GM21367 (cell line): ENCODE results near the gene FASN.

Experiments used
- ATAC-seq: cut with Tn5 transposase; IDR thresholded peaks from one replicate; pipeline ENCODE4 v1.9.1; 2021; ENCODE audit not compliant: unreplicated experiment

Gene FASN

GRCh38 chr17:82118168-82118814 is 20.3 kb upstream of the FASN start:
- ATAC-seq, result no peak

- no peak for ATAC-seq
Measured at GRCh38 chr17:82117139-82118090, 19.4 kb upstream of the FASN start.

- no peak for ATAC-seq
Measured at GRCh38 chr17:82116246-82116645, 18.2 kb upstream of the FASN start.

- ATAC-seq, result no peak
Measured at GRCh38 chr17:82114872-82115271, 16.8 kb upstream of the FASN start.

DNA sequence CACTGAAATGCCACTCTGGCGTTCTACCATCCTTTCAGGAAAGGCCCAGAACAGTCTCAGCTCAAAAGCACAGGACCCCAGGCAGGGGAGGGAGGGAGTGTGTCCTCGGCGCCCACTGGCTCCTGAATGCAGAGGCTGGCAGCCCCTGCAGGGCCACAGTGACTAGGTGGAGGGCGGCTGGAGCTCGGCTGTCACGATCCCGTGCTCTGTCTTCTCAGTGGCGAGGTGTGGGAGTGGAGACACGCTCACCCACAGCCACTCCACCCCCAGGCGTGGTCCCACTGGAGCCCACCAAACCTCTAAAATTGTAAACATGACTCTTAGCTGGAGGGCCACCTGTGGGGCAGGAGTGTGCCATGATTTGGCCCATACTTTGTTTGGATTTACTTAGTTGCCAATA is 16.4 kb upstream of the FASN start:
- no peak for ATAC-seq

DNA sequence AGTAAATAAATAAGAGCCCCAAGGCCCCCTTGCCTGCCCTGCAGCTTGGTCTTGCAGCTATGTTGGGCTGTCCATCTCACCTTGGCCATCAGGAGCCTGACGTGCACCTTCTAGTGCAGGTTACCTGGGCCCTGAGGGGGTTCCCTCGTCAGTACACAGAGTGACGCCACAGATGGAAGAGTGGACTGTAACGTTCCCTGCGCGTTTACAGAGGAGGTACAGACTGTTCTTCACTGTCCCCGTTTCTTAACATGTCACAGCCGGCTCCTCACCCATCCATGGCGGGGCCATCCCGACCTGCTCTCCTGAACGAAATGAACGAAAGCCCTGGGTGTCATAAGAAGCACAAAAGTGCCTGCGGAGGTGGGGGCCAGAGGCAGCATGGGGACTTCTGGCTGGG is 15.9 kb upstream of the FASN start:
- ATAC-seq, result no peak

DNA sequence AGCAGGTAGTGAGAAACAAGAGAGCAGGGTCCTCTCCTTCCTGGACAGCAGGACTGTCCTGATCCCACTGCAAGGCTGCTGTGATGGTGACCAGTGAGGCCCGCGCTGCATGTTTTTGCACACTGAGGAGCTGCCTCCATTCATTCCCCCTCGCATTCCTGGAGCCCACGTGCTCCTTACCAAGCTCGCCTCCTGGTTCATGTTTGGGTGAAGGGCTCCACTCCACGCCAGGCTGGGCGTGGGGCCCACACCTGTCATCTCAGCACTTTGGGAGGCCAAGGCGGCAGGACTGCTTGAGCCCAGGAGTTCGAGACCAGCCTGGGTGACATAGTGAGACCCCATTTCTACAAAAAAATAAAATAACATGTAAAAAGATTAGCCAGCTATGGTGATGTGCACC is 15.4 kb upstream of the FASN start:
- ATAC-seq, result no peak

GRCh38 chr17:82112914-82113311 is 14.9 kb upstream of the FASN start:
- no peak for ATAC-seq

- no peak for ATAC-seq
Measured at GRCh38 chr17:82112181-82112913, 14.3 kb upstream of the FASN start.

DNA sequence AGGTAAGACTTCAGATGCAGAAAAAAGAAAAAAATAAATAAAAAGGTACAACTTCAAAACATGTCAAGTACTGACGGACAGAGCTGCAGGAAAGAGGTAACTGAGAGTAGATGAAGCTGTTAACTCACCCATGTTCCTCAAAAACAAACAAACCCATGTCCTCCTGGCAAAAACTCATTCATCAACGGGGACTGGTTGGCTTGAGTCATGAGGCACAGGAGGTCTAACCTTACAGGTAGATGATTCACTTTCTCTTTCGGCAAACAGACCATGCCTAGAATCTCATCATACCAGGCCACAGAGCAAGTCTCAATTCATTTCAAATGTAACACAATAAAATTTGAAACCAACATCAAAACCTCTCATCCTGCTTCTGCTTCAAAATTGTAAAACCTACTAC is 12.3 kb upstream of the FASN start:
- no peak for ATAC-seq

- ATAC-seq, result no peak
Measured at GRCh38 chr17:82108961-82109475, 11.0 kb upstream of the FASN start.

- ATAC-seq, result no peak
Measured at GRCh38 chr17:82108496-82108945, 10.5 kb upstream of the FASN start.

DNA sequence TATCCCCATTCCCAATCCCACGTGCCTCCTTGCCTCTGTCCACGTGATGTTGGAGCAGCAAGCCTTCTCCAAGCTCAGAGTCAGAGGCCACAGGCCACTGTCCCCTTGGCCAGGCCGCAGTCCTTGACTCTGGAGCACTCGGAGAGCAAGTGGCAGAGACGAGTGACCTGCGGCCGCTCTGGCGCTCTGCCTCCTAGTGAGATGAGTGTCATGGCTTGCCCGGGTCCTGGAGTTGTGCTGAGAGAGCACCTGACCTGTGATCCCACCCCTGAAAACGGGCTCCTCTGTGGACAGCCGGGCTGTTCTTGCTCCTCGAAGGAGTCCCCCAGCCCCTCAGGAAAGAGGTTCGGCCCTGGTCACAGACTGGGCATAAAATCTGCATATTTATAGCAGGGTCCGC is 10.0 kb upstream of the FASN start:
- no peak for ATAC-seq

GRCh38 chr17:82107341-82107860 is 9.4 kb upstream of the FASN start:
- ATAC-seq, result no peak

- ATAC-seq, result no peak
Measured at GRCh38 chr17:82106688-82107305, 8.8 kb upstream of the FASN start.

GRCh38 chr17:82105882-82106687 is 8.0 kb upstream of the FASN start:
- peak; percentile 57 for ATAC-seq

DNA sequence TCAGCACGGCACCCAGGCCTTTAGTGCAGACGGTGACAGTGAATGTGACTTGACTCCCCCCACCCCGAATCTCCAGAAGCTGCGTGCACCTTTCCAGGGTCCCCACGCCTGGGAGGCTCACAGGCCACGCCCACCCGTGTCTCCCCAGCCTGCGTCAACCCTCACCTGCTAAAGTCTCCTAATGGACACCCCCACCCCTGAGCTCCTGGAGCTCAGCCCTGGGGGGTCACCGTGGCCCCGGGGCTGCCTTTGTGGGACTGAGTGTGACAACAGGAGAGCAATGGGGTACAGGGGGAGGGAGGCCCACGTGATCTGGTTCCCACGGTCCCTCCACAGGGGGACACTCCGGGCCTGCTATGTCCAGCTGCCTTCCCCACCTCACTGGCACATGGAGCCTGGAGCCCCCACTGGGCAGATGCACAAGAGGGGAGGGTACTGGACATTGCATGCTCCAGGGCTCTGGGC is 7.4 kb upstream of the FASN start:
- no peak for ATAC-seq

DNA sequence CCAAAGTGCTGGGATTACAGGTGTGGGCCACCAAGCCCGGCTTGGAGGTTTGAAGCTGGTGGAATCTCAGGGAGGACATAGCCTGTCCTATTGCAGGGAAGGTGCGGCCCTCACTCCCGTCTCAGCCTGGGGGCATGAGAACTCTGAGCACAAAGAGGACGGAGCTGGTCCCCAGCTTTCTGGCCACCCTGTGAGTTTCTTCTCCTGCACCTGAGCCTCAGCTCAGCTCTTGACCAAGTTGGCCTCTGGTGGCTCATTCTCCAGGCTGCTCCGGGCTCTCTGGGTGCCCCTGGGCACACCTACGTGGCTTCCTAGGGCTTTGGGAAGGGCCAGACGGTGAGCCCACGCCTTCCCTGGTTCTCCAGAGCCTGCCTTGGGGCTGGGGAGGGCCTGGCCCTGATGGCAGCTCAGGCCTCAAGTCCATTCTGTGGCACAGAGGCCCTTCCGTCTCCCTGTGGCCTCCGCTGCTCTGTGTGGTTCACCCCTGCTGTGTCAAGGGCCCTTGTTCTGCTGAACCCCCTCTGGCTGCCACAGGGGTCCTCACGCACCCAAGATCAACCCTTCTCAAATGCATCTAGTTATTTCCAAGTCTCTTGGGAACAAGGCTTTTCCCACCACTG is 6.9 kb upstream of the FASN start:
- ATAC-seq, result no peak
